Neural crest cell (in vitro differentiated cells): ENCODE results near the gene CAPN9. TPM values are rescaled to one million over a fixed set of nuclear protein-coding genes. Genes with fewer than 3 reads are reported as not detected.

Source experiments
- DNase-seq: peaks from one replicate; pipeline ENCODE4 v3.0.0; 2021; ENCODE audit warnings: low read depth, mixed read lengths, low spot score
- H3K27ac Mint-ChIP-seq: one replicate; pipeline ENCODE4 v1.8.0; 2021; ENCODE audit warnings: mild to moderate bottlenecking, mixed read lengths; ENCODE audit not compliant: unreplicated experiment
- H3K27me3 Mint-ChIP-seq: 2 replicates; pipeline ENCODE4 v1.8.0; 2021; ENCODE audit warnings: low read depth, mild to moderate bottlenecking, mixed read lengths
- H3K36me3 Mint-ChIP-seq: 2 replicates; pipeline ENCODE4 v1.8.0; 2021; ENCODE audit warnings: low read depth, mild to moderate bottlenecking, mixed read lengths
- H3K4me1 Mint-ChIP-seq: 2 replicates; pipeline ENCODE4 v1.8.0; 2021; ENCODE audit warnings: mixed read lengths
- H3K4me3 Mint-ChIP-seq: one replicate; pipeline ENCODE4 v1.8.0; 2021; ENCODE audit warnings: mild to moderate bottlenecking, mixed read lengths
- H3K9me3 Mint-ChIP-seq: 2 replicates; pipeline ENCODE4 v1.8.0; 2021; ENCODE audit warnings: mixed read lengths
- total RNA-seq: library from RNA; stranded (reverse); gene quantifications from 2 replicates; pipeline ENCODE4 v1.2.1, GENCODE V29; 2021
- TF ChIP-seq, protein P1 (sequence below): fragments of 200-600 bp; sonication (generic); conservative IDR thresholded peaks from 2 replicates; pipeline ENCODE4 v1.5.0; 2021; ENCODE audit warnings: antibody characterized with exemption, mild to moderate bottlenecking

CAPN9 gene
- total RNA-seq, 1 donor from 2014 or later: 4.0 TPM

DNA sequence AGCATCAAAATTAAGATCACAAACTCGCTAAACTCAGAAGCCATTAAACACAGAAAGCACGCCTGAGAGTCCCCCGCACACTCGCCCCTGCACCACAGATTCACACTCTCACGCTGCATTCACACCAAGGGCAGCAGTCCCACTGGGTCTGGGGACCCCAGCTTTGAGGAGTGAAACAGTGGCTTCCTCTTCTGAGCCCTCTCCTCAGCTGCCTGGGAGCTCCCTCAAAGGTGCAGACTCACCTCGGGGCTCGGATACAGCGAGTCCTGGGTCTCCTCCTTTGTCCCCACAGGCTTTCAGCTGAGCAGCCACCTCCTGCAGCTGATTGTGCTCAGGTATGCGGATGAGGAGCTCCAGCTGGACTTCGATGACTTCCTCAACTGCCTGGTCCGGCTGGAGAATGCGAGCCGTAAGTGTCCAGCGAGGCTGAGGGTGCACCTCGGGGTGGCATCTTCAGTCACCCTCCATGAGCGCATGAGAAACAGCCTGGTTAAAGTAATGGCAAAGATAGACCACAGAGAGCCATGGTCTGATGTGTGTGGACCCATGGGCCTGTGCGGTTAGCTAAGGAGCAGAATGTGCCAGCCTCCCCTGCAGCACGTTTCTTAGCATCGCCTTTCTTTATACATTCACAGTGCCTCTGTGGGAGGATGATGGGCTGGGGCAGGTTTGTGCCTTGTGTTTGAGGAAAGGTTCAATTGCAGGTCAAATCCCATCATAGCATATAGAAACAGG, 47.9 kb downstream of the CAPN9 start:
- no peaks in the 10 kb centered on the region for H3K36me3 Mint-ChIP-seq
- peaks cover 20% of the 10 kb centered on the region for H3K4me1 Mint-ChIP-seq
- H3K4me3 Mint-ChIP-seq: no peak overlapping the region
- TF ChIP-seq, protein P1, sequence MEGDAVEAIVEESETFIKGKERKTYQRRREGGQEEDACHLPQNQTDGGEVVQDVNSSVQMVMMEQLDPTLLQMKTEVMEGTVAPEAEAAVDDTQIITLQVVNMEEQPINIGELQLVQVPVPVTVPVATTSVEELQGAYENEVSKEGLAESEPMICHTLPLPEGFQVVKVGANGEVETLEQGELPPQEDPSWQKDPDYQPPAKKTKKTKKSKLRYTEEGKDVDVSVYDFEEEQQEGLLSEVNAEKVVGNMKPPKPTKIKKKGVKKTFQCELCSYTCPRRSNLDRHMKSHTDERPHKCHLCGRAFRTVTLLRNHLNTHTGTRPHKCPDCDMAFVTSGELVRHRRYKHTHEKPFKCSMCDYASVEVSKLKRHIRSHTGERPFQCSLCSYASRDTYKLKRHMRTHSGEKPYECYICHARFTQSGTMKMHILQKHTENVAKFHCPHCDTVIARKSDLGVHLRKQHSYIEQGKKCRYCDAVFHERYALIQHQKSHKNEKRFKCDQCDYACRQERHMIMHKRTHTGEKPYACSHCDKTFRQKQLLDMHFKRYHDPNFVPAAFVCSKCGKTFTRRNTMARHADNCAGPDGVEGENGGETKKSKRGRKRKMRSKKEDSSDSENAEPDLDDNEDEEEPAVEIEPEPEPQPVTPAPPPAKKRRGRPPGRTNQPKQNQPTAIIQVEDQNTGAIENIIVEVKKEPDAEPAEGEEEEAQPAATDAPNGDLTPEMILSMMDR: no peak
- no peaks in the 10 kb centered on the region for H3K9me3 Mint-ChIP-seq
- no peak for DNase-seq
- no peaks in the 10 kb centered on the region for H3K27me3 Mint-ChIP-seq
- H3K27ac Mint-ChIP-seq: no peak overlapping the region

DNA sequence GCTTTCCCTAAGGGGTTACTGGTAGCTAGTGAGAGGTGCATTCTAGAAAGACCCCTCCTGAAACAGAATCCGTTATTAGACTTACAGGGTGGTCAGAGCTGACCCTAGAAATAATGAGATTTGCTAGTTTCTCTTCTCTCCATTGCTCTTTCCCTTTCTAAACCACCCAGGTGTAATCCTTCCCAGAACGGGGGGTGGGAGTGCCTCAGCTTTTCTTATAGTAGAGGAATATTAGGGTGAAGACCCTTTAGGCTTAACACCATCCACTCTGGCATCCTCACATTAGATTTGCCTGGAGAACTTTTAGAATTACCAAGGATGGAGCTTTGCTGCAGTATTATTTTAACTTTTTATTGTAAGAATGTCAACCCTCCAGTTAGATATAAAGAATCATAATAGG, 49.4 kb downstream of the CAPN9 start:
- no peaks in the 10 kb centered on the region for H3K27me3 Mint-ChIP-seq
- DNase-seq: no peak
- H3K36me3 Mint-ChIP-seq: no peaks in the 10 kb centered on the region
- TF ChIP-seq, protein P1: no peak
- H3K27ac Mint-ChIP-seq: no peak overlapping the region
- peaks cover 20% of the 10 kb centered on the region for H3K4me1 Mint-ChIP-seq
- no peaks in the 10 kb centered on the region for H3K9me3 Mint-ChIP-seq
- no peak overlapping the region for H3K4me3 Mint-ChIP-seq

DNA sequence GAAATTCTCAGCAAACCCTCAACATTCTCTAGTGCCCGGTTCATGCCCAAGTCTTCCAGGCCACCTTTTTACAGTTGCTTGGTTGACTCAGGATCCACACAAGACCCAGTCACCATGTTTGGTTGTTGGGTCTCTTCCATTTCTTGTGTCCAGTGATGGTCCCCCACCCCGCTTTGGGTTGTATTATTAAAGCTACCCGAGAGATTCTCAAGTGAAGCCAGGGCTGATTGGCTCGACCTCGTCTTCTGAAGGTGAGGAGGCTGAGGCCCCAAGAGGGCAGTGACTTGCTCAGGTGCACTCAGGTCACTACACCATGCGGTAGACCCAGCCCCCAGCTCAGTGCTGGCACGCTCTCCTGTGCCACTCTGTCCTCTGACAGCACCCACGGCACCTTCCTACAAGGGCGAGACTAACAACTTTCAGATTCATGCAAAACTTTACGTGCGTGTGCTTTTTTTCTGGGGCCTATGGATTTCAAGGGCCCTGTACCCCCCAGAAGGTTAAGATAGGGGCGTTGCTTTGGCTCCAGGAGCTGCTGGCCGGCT, 50.3 kb downstream of the CAPN9 start:
- H3K27me3 Mint-ChIP-seq: no peaks in the 10 kb centered on the region
- no peak overlapping the region for H3K27ac Mint-ChIP-seq
- DNase-seq: no peak
- no peaks in the 10 kb centered on the region for H3K36me3 Mint-ChIP-seq
- no peaks in the 10 kb centered on the region for H3K9me3 Mint-ChIP-seq
- peaks cover 20% of the 10 kb centered on the region for H3K4me1 Mint-ChIP-seq
- TF ChIP-seq, protein P1: no peak
- H3K4me3 Mint-ChIP-seq: no peak overlapping the region

DNA sequence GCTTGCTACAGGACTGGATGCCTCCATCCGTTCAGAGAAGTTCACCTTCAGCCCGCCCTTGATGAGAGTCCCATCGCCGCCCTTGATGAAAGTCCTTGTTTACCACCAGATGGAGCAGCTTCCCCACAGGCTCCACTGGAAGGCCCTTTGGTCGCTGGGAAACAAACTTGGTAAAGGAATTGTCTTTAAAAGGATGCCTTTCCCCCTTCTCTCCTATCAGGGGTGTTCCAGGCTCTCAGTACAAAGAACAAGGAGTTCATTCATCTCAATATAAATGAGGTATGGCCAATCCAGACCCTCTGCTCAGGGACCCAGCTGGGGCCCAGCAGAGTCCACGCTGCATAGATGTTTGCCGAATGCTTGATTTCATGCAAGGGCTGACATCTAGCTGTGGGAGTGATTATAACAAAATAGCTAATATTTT, 50.8 kb downstream of the CAPN9 start:
- peak; percentile 53 for DNase-seq
- Mint-ChIP-seq H3K4me1 (peaks cover 20% of the 10 kb centered on the region), H3K36me3 (no peaks in the 10 kb centered on the region), H3K27ac (no peak overlapping the region), H3K9me3 (no peaks in the 10 kb centered on the region), H3K4me3 (peak overlapping the region; percentile 44), H3K27me3 (no peaks in the 10 kb centered on the region)
- TF ChIP-seq, protein P1: peak; percentile 76

DNA sequence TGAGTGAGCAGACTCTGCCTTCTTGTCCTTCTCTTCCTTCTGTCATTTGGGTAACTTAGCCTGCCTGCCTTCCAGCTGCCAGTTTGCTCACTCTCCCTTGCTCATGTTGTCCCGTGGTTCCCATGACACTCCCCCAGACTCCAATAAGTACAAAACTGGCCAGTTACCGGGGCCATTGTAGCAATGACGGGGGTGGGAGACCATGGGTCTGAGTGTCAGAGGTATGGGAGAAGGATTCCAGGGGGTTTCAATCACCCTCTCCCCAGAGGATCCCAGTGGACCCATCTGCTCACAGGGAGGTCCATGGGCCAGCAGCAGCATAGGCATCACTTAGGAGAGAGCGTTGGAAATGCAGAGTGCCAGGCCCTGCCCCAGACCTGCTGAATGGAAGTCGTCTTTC, 51.3 kb downstream of the CAPN9 start:
- no peak overlapping the region for H3K4me3 Mint-ChIP-seq
- TF ChIP-seq, protein P1: no peak
- H3K27me3 Mint-ChIP-seq: no peaks in the 10 kb centered on the region
- no peaks in the 10 kb centered on the region for H3K36me3 Mint-ChIP-seq
- no peak for DNase-seq
- H3K9me3 Mint-ChIP-seq: no peaks in the 10 kb centered on the region
- peaks cover 20% of the 10 kb centered on the region for H3K4me1 Mint-ChIP-seq
- H3K27ac Mint-ChIP-seq: peak overlapping the region; percentile 40
